ENCODE results near the gene KCNJ15.

DNA sequence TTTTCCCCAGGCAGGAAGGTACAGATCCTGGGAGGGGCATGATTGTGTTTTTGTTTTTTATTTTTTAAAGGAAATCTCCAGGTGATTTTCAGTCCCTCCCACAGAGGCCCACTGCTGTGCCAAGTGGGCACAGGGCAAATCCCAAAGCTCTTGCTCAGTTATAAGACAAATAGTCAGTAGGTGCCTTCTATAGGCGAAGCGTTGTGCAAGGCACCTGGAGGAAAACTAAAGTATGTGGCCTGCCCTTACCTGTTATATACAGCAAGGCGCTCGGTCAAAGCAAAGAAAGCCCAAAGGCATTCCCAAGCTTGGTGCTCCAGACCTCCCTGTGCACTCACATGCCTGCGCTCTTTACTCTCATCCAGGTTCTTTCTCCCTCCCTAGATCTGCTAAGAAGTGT lies 81.0 kb downstream of the KCNJ15 start:
- no peak for TF ChIP-seq POLR2A (IDR thresholded peaks at IDR 0.05; ENCODE audit: low read depth, low read length)
- TF ChIP-seq NBN (IDR thresholded peaks at IDR 0.05), result no peak
- TF ChIP-seq, protein P1, sequence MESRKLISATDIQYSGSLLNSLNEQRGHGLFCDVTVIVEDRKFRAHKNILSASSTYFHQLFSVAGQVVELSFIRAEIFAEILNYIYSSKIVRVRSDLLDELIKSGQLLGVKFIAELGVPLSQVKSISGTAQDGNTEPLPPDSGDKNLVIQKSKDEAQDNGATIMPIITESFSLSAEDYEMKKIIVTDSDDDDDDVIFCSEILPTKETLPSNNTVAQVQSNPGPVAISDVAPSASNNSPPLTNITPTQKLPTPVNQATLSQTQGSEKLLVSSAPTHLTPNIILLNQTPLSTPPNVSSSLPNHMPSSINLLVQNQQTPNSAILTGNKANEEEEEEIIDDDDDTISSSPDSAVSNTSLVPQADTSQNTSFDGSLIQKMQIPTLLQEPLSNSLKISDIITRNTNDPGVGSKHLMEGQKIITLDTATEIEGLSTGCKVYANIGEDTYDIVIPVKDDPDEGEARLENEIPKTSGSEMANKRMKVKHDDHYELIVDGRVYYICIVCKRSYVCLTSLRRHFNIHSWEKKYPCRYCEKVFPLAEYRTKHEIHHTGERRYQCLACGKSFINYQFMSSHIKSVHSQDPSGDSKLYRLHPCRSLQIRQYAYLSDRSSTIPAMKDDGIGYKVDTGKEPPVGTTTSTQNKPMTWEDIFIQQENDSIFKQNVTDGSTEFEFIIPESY (IDR thresholded peaks at IDR 0.05), result no peak
- TF ChIP-seq, protein P2, sequence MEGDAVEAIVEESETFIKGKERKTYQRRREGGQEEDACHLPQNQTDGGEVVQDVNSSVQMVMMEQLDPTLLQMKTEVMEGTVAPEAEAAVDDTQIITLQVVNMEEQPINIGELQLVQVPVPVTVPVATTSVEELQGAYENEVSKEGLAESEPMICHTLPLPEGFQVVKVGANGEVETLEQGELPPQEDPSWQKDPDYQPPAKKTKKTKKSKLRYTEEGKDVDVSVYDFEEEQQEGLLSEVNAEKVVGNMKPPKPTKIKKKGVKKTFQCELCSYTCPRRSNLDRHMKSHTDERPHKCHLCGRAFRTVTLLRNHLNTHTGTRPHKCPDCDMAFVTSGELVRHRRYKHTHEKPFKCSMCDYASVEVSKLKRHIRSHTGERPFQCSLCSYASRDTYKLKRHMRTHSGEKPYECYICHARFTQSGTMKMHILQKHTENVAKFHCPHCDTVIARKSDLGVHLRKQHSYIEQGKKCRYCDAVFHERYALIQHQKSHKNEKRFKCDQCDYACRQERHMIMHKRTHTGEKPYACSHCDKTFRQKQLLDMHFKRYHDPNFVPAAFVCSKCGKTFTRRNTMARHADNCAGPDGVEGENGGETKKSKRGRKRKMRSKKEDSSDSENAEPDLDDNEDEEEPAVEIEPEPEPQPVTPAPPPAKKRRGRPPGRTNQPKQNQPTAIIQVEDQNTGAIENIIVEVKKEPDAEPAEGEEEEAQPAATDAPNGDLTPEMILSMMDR (IDR thresholded peaks at IDR 0.05 in 2 of 3, conservative IDR thresholded peaks at IDR 0.05 in 1 of 3; ENCODE audit: control insufficient read depth in 2 of 3, extremely low read depth in 1 of 3, insufficient read depth in 1 of 3, low read depth in 3 of 3, low read length in 3 of 3), result no peak
- TF ChIP-seq, protein P3, sequence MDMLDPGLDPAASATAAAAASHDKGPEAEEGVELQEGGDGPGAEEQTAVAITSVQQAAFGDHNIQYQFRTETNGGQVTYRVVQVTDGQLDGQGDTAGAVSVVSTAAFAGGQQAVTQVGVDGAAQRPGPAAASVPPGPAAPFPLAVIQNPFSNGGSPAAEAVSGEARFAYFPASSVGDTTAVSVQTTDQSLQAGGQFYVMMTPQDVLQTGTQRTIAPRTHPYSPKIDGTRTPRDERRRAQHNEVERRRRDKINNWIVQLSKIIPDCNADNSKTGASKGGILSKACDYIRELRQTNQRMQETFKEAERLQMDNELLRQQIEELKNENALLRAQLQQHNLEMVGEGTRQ (IDR thresholded peaks at IDR 0.05; ENCODE audit: borderline replicate concordance, low read depth, low read length), result no peak
- TF ChIP-seq, protein P4, sequence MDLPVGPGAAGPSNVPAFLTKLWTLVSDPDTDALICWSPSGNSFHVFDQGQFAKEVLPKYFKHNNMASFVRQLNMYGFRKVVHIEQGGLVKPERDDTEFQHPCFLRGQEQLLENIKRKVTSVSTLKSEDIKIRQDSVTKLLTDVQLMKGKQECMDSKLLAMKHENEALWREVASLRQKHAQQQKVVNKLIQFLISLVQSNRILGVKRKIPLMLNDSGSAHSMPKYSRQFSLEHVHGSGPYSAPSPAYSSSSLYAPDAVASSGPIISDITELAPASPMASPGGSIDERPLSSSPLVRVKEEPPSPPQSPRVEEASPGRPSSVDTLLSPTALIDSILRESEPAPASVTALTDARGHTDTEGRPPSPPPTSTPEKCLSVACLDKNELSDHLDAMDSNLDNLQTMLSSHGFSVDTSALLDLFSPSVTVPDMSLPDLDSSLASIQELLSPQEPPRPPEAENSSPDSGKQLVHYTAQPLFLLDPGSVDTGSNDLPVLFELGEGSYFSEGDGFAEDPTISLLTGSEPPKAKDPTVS (IDR thresholded peaks at IDR 0.05; ENCODE audit: low read depth, low read length), result no peak
- TF ChIP-seq, protein P5, sequence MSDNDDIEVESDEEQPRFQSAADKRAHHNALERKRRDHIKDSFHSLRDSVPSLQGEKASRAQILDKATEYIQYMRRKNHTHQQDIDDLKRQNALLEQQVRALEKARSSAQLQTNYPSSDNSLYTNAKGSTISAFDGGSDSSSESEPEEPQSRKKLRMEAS (IDR thresholded peaks at IDR 0.05; ENCODE audit: low read depth, low read length), result no peak
- TF ChIP-seq SMC3 (IDR thresholded peaks at IDR 0.05; ENCODE audit: borderline replicate concordance, low read length), result no peak
- TF ChIP-seq CBX5 (IDR thresholded peaks at IDR 0.05; ENCODE audit: low read depth), result no peak
- no peak for TF ChIP-seq IKZF1 (conservative IDR thresholded peaks at IDR 0.05)
- TF ChIP-seq TAF1 (IDR thresholded peaks at IDR 0.05; ENCODE audit: borderline replicate concordance, low read depth, low read length), result no peak
- no peak for TF ChIP-seq BACH1 (IDR thresholded peaks at IDR 0.05; ENCODE audit: borderline replicate concordance)
- TF ChIP-seq, protein P6, sequence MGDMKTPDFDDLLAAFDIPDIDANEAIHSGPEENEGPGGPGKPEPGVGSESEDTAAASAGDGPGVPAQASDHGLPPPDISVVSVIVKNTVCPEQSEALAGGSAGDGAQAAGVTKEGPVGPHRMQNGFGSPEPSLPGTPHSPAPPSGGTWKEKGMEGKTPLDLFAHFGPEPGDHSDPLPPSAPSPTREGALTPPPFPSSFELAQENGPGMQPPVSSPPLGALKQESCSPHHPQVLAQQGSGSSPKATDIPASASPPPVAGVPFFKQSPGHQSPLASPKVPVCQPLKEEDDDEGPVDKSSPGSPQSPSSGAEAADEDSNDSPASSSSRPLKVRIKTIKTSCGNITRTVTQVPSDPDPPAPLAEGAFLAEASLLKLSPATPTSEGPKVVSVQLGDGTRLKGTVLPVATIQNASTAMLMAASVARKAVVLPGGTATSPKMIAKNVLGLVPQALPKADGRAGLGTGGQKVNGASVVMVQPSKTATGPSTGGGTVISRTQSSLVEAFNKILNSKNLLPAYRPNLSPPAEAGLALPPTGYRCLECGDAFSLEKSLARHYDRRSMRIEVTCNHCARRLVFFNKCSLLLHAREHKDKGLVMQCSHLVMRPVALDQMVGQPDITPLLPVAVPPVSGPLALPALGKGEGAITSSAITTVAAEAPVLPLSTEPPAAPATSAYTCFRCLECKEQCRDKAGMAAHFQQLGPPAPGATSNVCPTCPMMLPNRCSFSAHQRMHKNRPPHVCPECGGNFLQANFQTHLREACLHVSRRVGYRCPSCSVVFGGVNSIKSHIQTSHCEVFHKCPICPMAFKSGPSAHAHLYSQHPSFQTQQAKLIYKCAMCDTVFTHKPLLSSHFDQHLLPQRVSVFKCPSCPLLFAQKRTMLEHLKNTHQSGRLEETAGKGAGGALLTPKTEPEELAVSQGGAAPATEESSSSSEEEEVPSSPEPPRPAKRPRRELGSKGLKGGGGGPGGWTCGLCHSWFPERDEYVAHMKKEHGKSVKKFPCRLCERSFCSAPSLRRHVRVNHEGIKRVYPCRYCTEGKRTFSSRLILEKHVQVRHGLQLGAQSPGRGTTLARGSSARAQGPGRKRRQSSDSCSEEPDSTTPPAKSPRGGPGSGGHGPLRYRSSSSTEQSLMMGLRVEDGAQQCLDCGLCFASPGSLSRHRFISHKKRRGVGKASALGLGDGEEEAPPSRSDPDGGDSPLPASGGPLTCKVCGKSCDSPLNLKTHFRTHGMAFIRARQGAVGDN (IDR thresholded peaks at IDR 0.05), result no peak
- TF ChIP-seq POLR2AphosphoS2 (IDR thresholded peaks at IDR 0.05; ENCODE audit: low read depth, low read length), result no peak

All from GM12878 (cell line).